SK-N-SH (cell line): ENCODE results near the gene PICALM. TPM values are rescaled to one million over a fixed set of nuclear protein-coding genes. Genes with fewer than 3 reads are reported as not detected.
A peak's percentile ranks its signal among the peaks of the same experiment; 100 is the strongest.

Experiments
- CTCF ChIA-PET: fragments of 300-600, 350-600 bp; formaldehyde crosslinking; extraction: SDS; loops from one replicate; lab custom pipeline; 2021; lab: Yijun Ruan, JAX
- POLR2A ChIA-PET: fragments of 350-600 bp; sonication (Branson Sonifier 250); formaldehyde crosslinking; extraction: SDS; loops from one replicate; lab custom pipeline; 2020; ENCODE audit warnings: antibody characterized with exemption, inconsistent platforms; lab: Yijun Ruan, JAX
- DNase-seq: peaks from one replicate; pipeline ENCODE4 v3.0.0; 2012
- H2AFZ ChIP-seq: fragments of 200-600 bp; sonication (generic); 2 replicates; pipeline ENCODE4 v1.8.1; 2016; ENCODE audit warnings: antibody characterized with exemption, mild to moderate bottlenecking, low read depth
- H3F3A ChIP-seq: fragments of 200-600 bp; sonication (generic); replicated peaks from 2 replicates; pipeline ENCODE3; 2016; ENCODE audit warnings: antibody characterized with exemption, mild to moderate bottlenecking; ENCODE audit not compliant: insufficient read depth
- H3K27ac ChIP-seq, 2 experiments: fragments of 200-500 bp in 1 of 2; fragments of 200-600 bp in 1 of 2; sonication (Bioruptor generic) in 1 of 2; sonication (generic), shearing (Covaris generic) in 1 of 2; 2 replicates each; pipeline versions ENCODE4 v1.5.1 to v1.6.1; 2014 to 2016; ENCODE audit warnings: low read depth in 2 of 2, inconsistent platforms in 1 of 2, low read length in 1 of 2, mild to moderate bottlenecking in 1 of 2, mixed read lengths in 1 of 2
- H3K27me3 ChIP-seq: fragments of 200-600 bp; sonication (generic), shearing (Covaris generic); 2 replicates; pipeline ENCODE4 v1.6.1; 2016; ENCODE audit warnings: mixed run types; ENCODE audit not compliant: insufficient read depth
- H3K36me3 ChIP-seq, 2 experiments: fragments of 200-500 bp in 1 of 2; fragments of 200-600 bp in 1 of 2; sonication (Bioruptor generic) in 1 of 2; sonication (generic) in 1 of 2; replicated peaks in 1 of 2; 2 replicates each; pipeline versions ENCODE3 to v1.5.1; 2014 to 2016; ENCODE audit warnings: low read length in 1 of 2, mild to moderate bottlenecking in 1 of 2; ENCODE audit not compliant: insufficient read depth in 2 of 2, control insufficient read depth in 1 of 2
- H3K4me1 ChIP-seq, 2 experiments: fragments of 200-500 bp in 1 of 2; fragments of 200-600 bp in 1 of 2; sonication (Bioruptor generic) in 1 of 2; sonication (generic), shearing (Covaris generic) in 1 of 2; 2 replicates each; pipeline versions ENCODE4 v1.5.1 to v1.6.1; 2014 to 2016; ENCODE audit warnings: low read depth in 1 of 2, low read length in 1 of 2, mixed run types in 1 of 2; ENCODE audit not compliant: insufficient read depth in 2 of 2, control insufficient read depth in 1 of 2
- H3K4me2 ChIP-seq: fragments of 200-600 bp; sonication (generic), shearing (Covaris generic); 2 replicates; pipeline ENCODE4 v1.6.1; 2017; ENCODE audit warnings: mixed run types
- H3K4me3 ChIP-seq, 2 experiments: fragments of 200-500 bp in 1 of 2; fragments of 200-600 bp in 1 of 2; sonication (Bioruptor generic) in 1 of 2; sonication (generic), shearing (Covaris generic) in 1 of 2; 2 replicates each; pipeline versions ENCODE4 v1.5.1 to v1.8.1; 2014 to 2016; ENCODE audit warnings: low read depth in 2 of 2, inconsistent platforms in 1 of 2, low read length in 1 of 2, mild to moderate bottlenecking in 1 of 2, mixed read lengths in 1 of 2, moderate library complexity in 1 of 2
- H3K79me2 ChIP-seq: fragments of 200-600 bp; sonication (generic); 2 replicates; pipeline ENCODE4 v1.8.1; 2017; ENCODE audit warnings: mild to moderate bottlenecking; ENCODE audit not compliant: insufficient read depth
- H3K9ac ChIP-seq: fragments of 200-600 bp; sonication (generic); 2 replicates; pipeline ENCODE4 v1.6.1; 2017; ENCODE audit warnings: mixed run types
- H3K9me2 ChIP-seq: fragments of 200-600 bp; sonication (generic); 2 replicates; pipeline ENCODE4 v1.6.1; 2017; ENCODE audit warnings: mixed run types
- H3K9me3 ChIP-seq: fragments of 200-600 bp; sonication (generic); 2 replicates; pipeline ENCODE4 v1.6.1; 2017; ENCODE audit warnings: mixed run types, mild to moderate bottlenecking, moderate library complexity
- H4K20me1 ChIP-seq: fragments of 200-600 bp; sonication (generic); 2 replicates; pipeline ENCODE4 v1.6.1; 2017; ENCODE audit warnings: mild to moderate bottlenecking, mixed run types; ENCODE audit not compliant: insufficient read depth
- CHD2 ChIP-seq: fragments of 150-350 bp; IDR thresholded peaks from 2 replicates; pipeline ENCODE4 v1.6.1; 2018; ENCODE audit warnings: low read length; ENCODE audit not compliant: partially characterized antibody
- EP300 ChIP-seq, 2 experiments: IDR thresholded peaks; 2 replicates each; pipeline versions ENCODE4 v1.4.0 to v1.6.1; 2012; ENCODE audit warnings: borderline replicate concordance in 1 of 2, low read depth in 1 of 2, low read length in 1 of 2
- JUND ChIP-seq: IDR thresholded peaks from 2 replicates; pipeline ENCODE4 v1.4.0; 2012
- MEF2A ChIP-seq: IDR thresholded peaks from 2 replicates; pipeline ENCODE4 v1.4.0; 2012; ENCODE audit warnings: low read depth, borderline replicate concordance
- RCOR1 ChIP-seq: fragments of 150-350 bp; IDR thresholded peaks from 2 replicates; pipeline ENCODE4 v1.6.1; 2017; ENCODE audit warnings: antibody characterized with exemption, low read length
- TAF1 ChIP-seq: IDR thresholded peaks from 2 replicates; pipeline ENCODE4 v1.6.1; 2012; ENCODE audit warnings: low read depth, mild to moderate bottlenecking, low read length, moderate library complexity, borderline replicate concordance
- TCF12 ChIP-seq: IDR thresholded peaks from 2 replicates; pipeline ENCODE4 v1.4.0; 2012
- TEAD4 ChIP-seq: IDR thresholded peaks from 2 replicates; pipeline ENCODE4 v1.4.0; 2012; ENCODE audit warnings: mild to moderate bottlenecking, borderline replicate concordance; ENCODE audit not compliant: insufficient read depth
- WGBS: methylation state at CpG from one replicate; pipeline ENCODE4 v1.1.6; 2017; ENCODE audit warnings: low lambda C conversion rate; 5-methylcytosine and 5-hydroxymethylcytosine counted together
- polyA plus RNA-seq, 3 experiments: library from polyadenylated mRNA; depleted of rRNA; stranded (reverse); fragments of >200 nt; gene quantifications; 2 replicates each; pipeline ENCODE4 v1.2.3, GENCODE V29; 2012
- TF ChIP-seq, protein P1 (sequence below): IDR thresholded peaks from 2 replicates; pipeline ENCODE4 v1.4.0; 2012; ENCODE audit warnings: low read depth, borderline replicate concordance
- TF ChIP-seq, protein P2 (sequence below): IDR thresholded peaks from 2 replicates; pipeline ENCODE4; 2012
- TF ChIP-seq, protein P3 (sequence below): fragments of 150-350 bp; IDR thresholded peaks from 2 replicates; pipeline ENCODE4 v1.6.1; 2016; ENCODE audit warnings: mild to moderate bottlenecking, low read depth, low read length
- TF ChIP-seq, protein P4 (sequence below): fragments of 200-600 bp; sonication (generic); IDR thresholded peaks from 2 replicates; pipeline ENCODE4 v1.6.1; 2017; ENCODE audit warnings: antibody characterized with exemption, mild to moderate bottlenecking, moderate library complexity

PICALM gene
- polyA plus RNA-seq, 1 of the 3 experiments (the other 2 are of a cell fraction) = 103 TPM

DNA sequence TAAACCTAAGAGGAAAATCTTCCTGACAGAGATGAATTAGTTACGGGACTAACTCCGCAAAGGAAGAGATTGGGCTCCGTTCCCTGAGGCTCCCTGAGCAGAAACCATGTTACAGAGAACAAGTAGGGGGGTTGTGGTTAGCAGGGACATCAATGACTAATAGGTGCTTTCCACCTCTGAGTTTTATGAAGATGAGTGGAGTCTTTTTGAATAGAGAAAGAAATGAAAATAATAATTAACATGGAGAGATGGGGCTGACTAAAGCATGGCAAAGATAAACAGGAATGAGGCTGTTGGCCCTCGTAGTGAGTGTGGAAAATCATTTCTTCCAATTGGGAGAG is 47.5 kb upstream of the PICALM start (continued):
- TF ChIP-seq, protein P1, sequence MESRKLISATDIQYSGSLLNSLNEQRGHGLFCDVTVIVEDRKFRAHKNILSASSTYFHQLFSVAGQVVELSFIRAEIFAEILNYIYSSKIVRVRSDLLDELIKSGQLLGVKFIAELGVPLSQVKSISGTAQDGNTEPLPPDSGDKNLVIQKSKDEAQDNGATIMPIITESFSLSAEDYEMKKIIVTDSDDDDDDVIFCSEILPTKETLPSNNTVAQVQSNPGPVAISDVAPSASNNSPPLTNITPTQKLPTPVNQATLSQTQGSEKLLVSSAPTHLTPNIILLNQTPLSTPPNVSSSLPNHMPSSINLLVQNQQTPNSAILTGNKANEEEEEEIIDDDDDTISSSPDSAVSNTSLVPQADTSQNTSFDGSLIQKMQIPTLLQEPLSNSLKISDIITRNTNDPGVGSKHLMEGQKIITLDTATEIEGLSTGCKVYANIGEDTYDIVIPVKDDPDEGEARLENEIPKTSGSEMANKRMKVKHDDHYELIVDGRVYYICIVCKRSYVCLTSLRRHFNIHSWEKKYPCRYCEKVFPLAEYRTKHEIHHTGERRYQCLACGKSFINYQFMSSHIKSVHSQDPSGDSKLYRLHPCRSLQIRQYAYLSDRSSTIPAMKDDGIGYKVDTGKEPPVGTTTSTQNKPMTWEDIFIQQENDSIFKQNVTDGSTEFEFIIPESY = 0 out of 2 replicates have a peak, but pooled peaks have one; percentile 33
- TF ChIP-seq JUND (peak; percentile 96), CHD2 (no peak), RCOR1 (no peak), MEF2A (peak; percentile 22; the same call in 1 of the 2 replicates), TEAD4 (peak; percentile 73; the same call in 1 of the 2 replicates), TAF1 (peak; percentile 15; the same call in 1 of the 2 replicates), TCF12 (peak; percentile 87), EP300 (IDR thresholded peaks at IDR 0.05; ENCODE audit: borderline replicate concordance in 1 of 2, low read depth in 1 of 2, low read length in 1 of 2) (peak; percentile 61 to 93)
- TF ChIP-seq, protein P2, sequence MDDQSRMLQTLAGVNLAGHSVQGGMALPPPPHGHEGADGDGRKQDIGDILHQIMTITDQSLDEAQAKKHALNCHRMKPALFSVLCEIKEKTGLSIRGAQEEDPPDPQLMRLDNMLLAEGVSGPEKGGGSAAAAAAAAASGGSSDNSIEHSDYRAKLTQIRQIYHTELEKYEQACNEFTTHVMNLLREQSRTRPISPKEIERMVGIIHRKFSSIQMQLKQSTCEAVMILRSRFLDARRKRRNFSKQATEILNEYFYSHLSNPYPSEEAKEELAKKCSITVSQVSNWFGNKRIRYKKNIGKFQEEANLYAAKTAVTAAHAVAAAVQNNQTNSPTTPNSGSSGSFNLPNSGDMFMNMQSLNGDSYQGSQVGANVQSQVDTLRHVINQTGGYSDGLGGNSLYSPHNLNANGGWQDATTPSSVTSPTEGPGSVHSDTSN = peak; percentile 96
- TF ChIP-seq, protein P3, sequence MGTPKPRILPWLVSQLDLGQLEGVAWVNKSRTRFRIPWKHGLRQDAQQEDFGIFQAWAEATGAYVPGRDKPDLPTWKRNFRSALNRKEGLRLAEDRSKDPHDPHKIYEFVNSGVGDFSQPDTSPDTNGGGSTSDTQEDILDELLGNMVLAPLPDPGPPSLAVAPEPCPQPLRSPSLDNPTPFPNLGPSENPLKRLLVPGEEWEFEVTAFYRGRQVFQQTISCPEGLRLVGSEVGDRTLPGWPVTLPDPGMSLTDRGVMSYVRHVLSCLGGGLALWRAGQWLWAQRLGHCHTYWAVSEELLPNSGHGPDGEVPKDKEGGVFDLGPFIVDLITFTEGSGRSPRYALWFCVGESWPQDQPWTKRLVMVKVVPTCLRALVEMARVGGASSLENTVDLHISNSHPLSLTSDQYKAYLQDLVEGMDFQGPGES = no peak

DNA sequence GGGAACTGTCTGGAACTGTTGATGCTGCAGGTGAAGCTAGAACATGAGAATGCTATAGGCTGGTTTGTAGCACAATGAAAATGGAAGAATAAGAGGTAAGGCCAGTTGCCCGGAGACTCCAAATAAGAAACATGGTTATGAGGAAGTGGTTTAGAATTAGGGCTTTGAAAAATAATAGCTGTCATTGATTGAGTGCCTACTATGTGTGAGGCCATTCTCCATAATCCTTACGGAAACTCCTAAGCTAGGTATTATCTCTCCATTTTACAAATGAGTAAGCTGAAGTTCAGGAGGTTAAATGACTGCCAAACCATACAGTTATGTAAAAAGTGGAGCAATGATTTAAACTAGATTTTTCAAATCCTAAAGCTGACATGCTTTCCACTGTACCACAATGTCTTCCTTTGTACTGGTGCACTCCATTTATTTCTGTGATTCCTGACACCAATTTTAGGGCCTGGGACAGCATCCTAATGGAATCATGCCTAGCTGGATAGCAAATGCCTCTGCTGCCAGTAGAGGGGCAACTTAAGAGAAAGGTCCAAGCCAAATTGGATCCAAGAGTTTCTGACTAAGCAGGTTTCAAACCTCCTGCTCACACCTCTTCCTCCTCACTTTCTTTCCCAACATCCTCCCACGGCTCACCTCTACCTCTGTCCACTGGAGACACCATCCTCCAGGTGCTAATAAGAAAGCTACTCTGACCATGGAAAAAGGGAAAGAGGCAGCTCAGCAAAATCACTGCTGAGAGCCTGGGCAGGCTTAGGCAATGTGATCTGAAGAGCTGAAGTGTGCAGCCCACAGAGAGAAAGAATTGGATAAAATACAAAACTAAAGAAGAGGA is 46.9 kb upstream of the PICALM start:
- POLR2A ChIA-PET = no interaction called here

More for the DNA sequence above, 46.9 kb upstream of the PICALM start:
- Histone ChIP-seq H3K9me3 (no peaks in the 10 kb centered on the region), H3K9ac (peak overlapping the region; percentile 64; the same call in 1 of the 2 replicates), H3K27ac (peak overlapping the region in 1 of 2 experiments; percentile 88; a peak in 2 of 4 replicates), H3K36me3 (no peaks in the 10 kb centered on the region), H3K9me2 (no peaks in the 10 kb centered on the region), H3K79me2 (no peaks in the 10 kb centered on the region), H2AFZ (no peak overlapping the region), H3K4me2 (peak overlapping the region; percentile 69), H4K20me1 (no peaks in the 10 kb centered on the region), H3F3A (peaks cover 33% of the 10 kb centered on the region), H3K4me3 (peak overlapping the region in 1 of 2 experiments; percentile 32; a peak in 2 of 4 replicates), H3K4me1 (peaks cover 0 to 10% of the 10 kb centered on the region in 2 experiments; a peak in 2 of 4 replicates), H3K27me3 (no peaks in the 10 kb centered on the region)
- DNase-seq = no peak
- CTCF ChIA-PET = interaction anchor here (1.2 kb wide), 1 partner anchor 9 kb away, joined by 3 read pairs; no protein-coding TSS in a partner anchor
- WGBS = 71% methylated on average over 3 of the region's 3 CpGs
- TF ChIP-seq, protein P4, sequence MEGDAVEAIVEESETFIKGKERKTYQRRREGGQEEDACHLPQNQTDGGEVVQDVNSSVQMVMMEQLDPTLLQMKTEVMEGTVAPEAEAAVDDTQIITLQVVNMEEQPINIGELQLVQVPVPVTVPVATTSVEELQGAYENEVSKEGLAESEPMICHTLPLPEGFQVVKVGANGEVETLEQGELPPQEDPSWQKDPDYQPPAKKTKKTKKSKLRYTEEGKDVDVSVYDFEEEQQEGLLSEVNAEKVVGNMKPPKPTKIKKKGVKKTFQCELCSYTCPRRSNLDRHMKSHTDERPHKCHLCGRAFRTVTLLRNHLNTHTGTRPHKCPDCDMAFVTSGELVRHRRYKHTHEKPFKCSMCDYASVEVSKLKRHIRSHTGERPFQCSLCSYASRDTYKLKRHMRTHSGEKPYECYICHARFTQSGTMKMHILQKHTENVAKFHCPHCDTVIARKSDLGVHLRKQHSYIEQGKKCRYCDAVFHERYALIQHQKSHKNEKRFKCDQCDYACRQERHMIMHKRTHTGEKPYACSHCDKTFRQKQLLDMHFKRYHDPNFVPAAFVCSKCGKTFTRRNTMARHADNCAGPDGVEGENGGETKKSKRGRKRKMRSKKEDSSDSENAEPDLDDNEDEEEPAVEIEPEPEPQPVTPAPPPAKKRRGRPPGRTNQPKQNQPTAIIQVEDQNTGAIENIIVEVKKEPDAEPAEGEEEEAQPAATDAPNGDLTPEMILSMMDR = peak; percentile 34; the same call in 1 of the 2 replicates
- TF ChIP-seq RCOR1 = no peak
